ENCODE data around the gene CEBPZOS.
"Not testable (repeated sequence)": the region's sequence is repeated elsewhere in the genome, so short reads cannot be mapped to it uniquely, and the experiment has no call there.

Gene CEBPZOS

DNA sequence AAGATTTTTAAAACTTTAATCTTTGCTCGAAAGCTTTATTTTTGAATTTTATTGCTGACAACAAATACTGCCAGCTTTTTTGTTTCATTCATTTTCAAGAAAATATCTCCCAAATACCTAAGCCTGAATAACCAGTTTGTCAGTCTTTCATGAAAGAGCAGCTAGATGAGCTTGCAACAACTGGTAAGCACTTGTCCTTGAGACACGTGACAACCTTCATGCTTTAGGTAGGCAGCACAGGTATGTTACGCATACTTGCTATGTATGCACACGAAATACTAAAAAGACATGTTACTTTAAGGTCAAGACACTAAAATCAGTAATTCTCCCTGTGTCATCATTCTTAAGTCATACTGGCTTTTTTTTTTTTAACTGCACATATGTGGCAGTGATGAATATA lies 22.8 kb downstream of the CEBPZOS start:
- peaks cover 0 to 16% (median 10%) of the 10 kb centered on the region in 10 experiments; a peak in 15 of 20 replicates for H3K4me1 ChIP-seq
- no peak overlapping the region for H3K9ac ChIP-seq
- peaks cover 13 to 50% (median 24%) of the 10 kb centered on the region in 11 experiments; a peak in 21 of 22 replicates for H4K20me1 ChIP-seq
- no peak overlapping the region for H3K4me2 ChIP-seq
- no peak overlapping the region for H3K4me3 ChIP-seq
- H3K9me3 ChIP-seq (replicated peaks in 1 of 11) = no peaks in the 10 kb centered on the region
- no peak for TF ChIP-seq Cebpa-rat (IDR thresholded peaks at IDR 0.05)
- no peak overlapping the region for H3K27ac ChIP-seq
- peaks cover 78 to 99% (median 98%) of the 10 kb centered on the region in 11 experiments for H3K36me3 ChIP-seq
- no peaks in the 10 kb centered on the region for H3K27me3 ChIP-seq

DNA sequence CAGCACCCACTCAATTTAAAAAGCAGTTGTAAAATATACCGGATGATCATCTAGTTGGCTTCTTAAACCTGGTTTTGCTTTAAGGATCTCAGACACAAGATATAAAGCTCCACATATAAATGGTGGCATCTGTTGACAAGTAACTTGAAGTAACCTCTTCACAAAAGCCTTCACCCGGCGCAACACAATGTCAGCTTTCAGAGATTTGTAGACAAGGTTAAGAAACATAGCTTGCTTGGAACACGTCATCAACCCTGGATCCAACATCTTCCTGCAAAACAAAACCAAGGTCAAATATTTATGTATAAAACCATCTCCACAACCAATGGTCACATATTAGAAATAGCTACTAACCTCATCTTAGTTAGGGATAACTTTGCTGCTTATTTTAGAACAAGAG lies 26.8 kb downstream of the CEBPZOS start:
- no peaks in the 10 kb centered on the region for H3K9me3 ChIP-seq (replicated peaks in 1 of 11)
- H4K20me1 ChIP-seq = peaks cover 22 to 86% (median 58%) of the 10 kb centered on the region in 11 experiments; a peak in 21 of 22 replicates
- peaks cover 0 to 17% (median 8%) of the 10 kb centered on the region in 10 experiments; a peak in 9 of 20 replicates for H3K4me1 ChIP-seq
- no peaks in the 10 kb centered on the region for H3K27me3 ChIP-seq
- H3K36me3 ChIP-seq = peaks cover 76 to 91% (median 86%) of the 10 kb centered on the region in 11 experiments
- H3K9ac ChIP-seq = no peak overlapping the region
- no peak overlapping the region for H3K4me2 ChIP-seq
- H3K27ac ChIP-seq = no peak overlapping the region
- no peak for TF ChIP-seq Cebpa-rat (IDR thresholded peaks at IDR 0.05)
- H3K4me3 ChIP-seq = no peak overlapping the region

DNA sequence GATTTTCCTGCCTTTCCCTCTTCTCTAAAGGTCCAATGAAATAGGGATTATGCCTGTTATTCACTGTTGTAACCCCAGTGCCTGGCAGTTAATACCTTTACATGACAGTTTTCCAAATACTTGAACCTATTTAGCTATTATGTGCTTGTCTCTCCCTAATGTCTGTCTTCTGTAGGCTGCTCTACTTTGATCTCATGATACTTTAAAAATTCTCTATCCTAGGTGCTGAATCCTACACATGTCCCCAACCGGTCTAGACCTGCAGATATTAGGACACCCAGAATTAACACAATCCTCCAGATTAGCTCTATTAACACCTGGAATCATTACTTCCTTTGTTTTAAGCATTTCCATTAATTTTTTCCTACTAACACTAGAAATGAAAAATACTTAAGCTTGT lies 27.8 kb downstream of the CEBPZOS start:
- Histone ChIP-seq H3K27me3 (no peaks in the 10 kb centered on the region), H3K4me2 (no peak overlapping the region), H3K36me3 (peaks cover 73 to 91% (median 86%) of the 10 kb centered on the region in 11 experiments), H3K4me3 (no peak overlapping the region), H3K27ac (no peak overlapping the region), H3K4me1 (peaks cover 0 to 20% (median 10%) of the 10 kb centered on the region in 10 experiments; a peak in 15 of 20 replicates), H4K20me1 (peaks cover 22 to 87% (median 64%) of the 10 kb centered on the region in 11 experiments; a peak in 21 of 22 replicates), H3K9ac (no peak overlapping the region), H3K9me3 (replicated peaks in 1 of 11) (no peaks in the 10 kb centered on the region)
- TF ChIP-seq Cebpa-rat (IDR thresholded peaks at IDR 0.05) = no peak

DNA sequence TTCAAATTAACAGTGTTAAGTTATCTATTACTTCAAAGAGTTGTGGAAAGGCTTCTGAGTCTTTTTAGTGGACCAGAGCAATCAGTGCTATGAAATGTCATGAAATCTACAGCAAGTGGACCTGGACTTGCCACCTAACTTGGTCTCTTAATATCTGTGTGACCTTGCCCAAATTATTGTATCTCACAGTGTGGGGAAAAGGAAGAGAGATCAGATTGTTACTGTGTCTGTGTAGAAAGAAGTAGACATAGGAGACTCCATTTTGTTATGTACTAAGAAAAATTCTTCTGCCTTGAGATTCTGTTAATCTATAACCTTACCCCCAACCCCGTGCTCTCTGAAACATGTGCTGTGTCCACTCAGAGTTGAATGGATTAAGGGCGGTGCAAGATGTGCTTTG lies 28.8 kb downstream of the CEBPZOS start:
- Histone ChIP-seq H4K20me1 (peaks cover 22 to 93% (median 73%) of the 10 kb centered on the region in 11 experiments; a peak in 21 of 22 replicates), H3K4me1 (peaks cover 8 to 30% (median 20%) of the 10 kb centered on the region in 10 experiments), H3K36me3 (peaks cover 65 to 85% (median 76%) of the 10 kb centered on the region in 11 experiments)
- H3K27me3 ChIP-seq; H3K9ac ChIP-seq; H3K4me2 ChIP-seq; H3K4me3 ChIP-seq; H3K9me3 ChIP-seq (replicated peaks in 1 of 11); H3K27ac ChIP-seq: not testable (repeated sequence)

DNA sequence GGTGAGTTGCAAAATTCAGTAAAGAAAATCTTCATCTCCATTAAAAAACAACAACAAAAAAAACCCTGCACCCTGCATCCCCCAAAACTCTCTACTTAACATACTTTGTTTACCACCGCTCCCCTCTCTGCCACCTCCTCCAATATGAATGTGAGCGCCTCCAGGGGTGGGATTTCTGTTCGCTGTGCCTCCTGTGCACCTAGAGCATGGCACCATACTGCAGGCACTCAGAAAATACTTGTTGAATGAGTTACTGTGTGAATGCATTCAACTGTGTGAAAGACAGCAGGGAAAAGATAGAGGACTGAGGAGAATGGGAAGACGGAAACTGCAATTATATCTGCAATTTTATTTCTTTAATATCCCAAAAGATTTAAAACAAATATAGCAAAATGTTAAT lies 30.6 kb downstream of the CEBPZOS start:
- Histone ChIP-seq H3K4me3 (no peak overlapping the region), H3K27ac (no peak overlapping the region), H3K9me3 (replicated peaks in 1 of 11) (no peaks in the 10 kb centered on the region), H3K9ac (no peak overlapping the region), H3K27me3 (no peaks in the 10 kb centered on the region), H3K4me2 (peak overlapping the region in 5 of 11 experiments; percentile 1 to 40 (median 1); a peak in 7 of 22 replicates), H3K36me3 (peaks cover 50 to 68% (median 59%) of the 10 kb centered on the region in 11 experiments), H4K20me1 (peaks cover 22 to 86% (median 77%) of the 10 kb centered on the region in 11 experiments; a peak in 21 of 22 replicates), H3K4me1 (peaks cover 8 to 30% (median 24%) of the 10 kb centered on the region in 10 experiments)
- TF ChIP-seq Cebpa-rat (IDR thresholded peaks at IDR 0.05) = no peak

DNA sequence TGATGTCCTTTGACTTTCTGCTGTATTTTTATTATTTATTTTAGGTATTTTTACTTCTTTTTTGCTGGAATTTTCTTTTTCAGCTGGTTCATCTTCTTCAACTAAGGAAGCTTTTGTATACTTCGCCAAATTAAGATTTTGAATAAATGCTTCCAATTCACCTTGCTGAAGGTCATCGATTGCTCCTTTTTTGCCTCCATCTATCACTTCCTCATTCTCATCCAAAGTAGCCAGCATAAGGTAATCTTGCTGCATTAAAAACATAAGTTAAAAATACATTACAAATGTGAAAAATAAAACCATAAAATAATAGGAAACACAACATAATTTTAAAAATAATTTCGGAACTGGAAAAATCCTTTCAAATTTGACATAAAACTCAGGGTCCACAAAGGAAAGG lies 32.5 kb downstream of the CEBPZOS start:
- TF ChIP-seq Cebpa-rat (IDR thresholded peaks at IDR 0.05) = no peak
- Histone ChIP-seq H3K9me3 (replicated peaks in 1 of 11) (no peaks in the 10 kb centered on the region), H4K20me1 (peaks cover 12 to 83% (median 62%) of the 10 kb centered on the region in 11 experiments; a peak in 21 of 22 replicates), H3K27ac (no peak overlapping the region), H3K9ac (no peak overlapping the region), H3K36me3 (peaks cover 30 to 55% (median 42%) of the 10 kb centered on the region in 11 experiments), H3K4me3 (no peak overlapping the region), H3K27me3 (no peaks in the 10 kb centered on the region), H3K4me1 (peaks cover 21 to 45% (median 38%) of the 10 kb centered on the region in 10 experiments), H3K4me2 (peak overlapping the region in 4 of 11 experiments; percentile 82 to 98 (median 90); a peak in 8 of 22 replicates)

DNA sequence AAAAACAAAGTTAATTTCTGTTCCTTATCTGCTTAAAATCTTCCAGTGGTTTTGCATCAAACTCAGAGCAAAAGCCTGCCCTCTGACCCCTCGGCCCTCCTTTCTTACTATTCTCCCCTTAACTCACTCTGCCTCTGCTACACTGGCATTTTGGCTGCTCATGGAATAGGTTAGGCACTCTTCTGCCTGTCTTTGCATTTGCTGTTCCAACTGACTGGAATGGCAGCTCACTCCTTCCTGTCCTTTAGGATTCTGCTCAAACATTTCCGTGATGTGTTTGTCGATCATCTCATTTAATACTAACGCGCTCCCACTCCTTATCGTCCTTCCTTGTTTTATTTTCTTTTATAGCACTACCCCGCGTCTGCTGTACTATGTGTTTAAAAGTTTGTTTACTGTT lies 34.3 kb downstream of the CEBPZOS start:
- H3K9ac ChIP-seq = peak overlapping the region; percentile 85 to 92 (median 90)
- peak overlapping the region; percentile 84 to 93 (median 89); a peak in 21 of 22 replicates for H3K27ac ChIP-seq
- no peaks in the 10 kb centered on the region for H3K9me3 ChIP-seq (replicated peaks in 1 of 11)
- no peaks in the 10 kb centered on the region for H3K27me3 ChIP-seq
- peak overlapping the region; percentile 74 to 97 (median 86) for H3K4me3 ChIP-seq
- no peak for TF ChIP-seq Cebpa-rat (IDR thresholded peaks at IDR 0.05)
- H3K36me3 ChIP-seq = peaks cover 35 to 65% (median 46%) of the 10 kb centered on the region in 11 experiments
- peak overlapping the region; percentile 82 to 98 (median 92) for H3K4me2 ChIP-seq
- H4K20me1 ChIP-seq = peaks cover 0 to 85% (median 47%) of the 10 kb centered on the region in 11 experiments; a peak in 21 of 22 replicates
- peaks cover 21 to 45% (median 38%) of the 10 kb centered on the region in 10 experiments for H3K4me1 ChIP-seq

DNA sequence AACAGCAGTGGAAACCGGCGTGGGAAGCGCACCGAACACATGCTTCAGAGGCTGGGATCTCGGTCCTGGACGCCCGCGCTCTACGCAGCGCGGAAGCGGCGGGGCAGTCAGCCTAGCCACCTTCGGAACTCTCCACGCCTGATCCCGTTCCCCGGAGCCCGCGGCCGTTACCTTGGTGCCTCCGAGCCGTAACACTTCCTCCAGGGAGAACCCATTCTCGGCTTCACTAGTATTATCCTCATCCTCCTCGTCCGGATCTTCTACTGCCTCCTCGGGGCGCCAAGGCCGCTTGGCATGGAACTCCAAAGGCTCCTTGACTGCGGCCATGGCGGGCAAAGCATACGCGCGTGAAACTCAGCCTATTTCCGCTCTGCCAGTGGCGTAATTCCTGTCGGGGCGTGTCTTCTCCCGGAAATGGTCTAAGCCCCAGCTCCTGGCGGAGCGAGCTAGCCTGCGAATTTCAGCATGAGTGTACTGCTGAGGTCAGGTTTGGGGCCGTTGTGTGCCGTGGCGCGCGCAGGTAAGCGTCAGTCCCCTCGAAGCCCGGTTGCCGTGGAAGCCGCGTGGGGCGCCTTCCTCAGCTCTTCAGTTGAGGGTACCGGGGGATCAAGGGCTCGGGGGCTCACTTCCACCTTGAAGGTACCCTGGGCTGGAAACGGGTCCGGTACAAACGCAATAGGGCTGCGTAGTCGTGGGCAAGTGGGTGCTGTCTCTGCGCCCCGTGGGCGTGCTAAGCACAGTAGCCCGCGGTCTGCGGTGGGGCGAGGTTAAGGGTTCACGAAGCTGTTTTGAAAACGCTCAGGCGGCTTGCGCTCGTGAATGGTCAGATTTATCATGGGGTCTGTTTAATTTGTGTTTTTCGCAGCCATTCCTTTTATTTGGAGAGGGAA lies 35.2 kb downstream of the CEBPZOS start, which contains the start of the genes CEBPZ and NDUFAF7:
TSS of gene CEBPZ (minus strand) at position 356 of the 890 bp plus-strand sequence. CDS start at position 327, 29 bp downstream.
TSS of gene NDUFAF7 (plus strand) at position 418 of the 890 bp plus-strand sequence. CDS start at position 466, 48 bp downstream.
- H3K4me3 ChIP-seq = peak within 1 kb of the TSS; percentile 74 to 97 (median 86)
- H3K4me1 ChIP-seq = peaks cover 21 to 45% (median 37%) of the 10 kb centered on the region in 10 experiments
- peak in 2 of 11 experiments; percentile 14 to 35; a peak in 1 of 22 replicates for TF ChIP-seq Cebpa-rat (IDR thresholded peaks at IDR 0.05)
- peaks cover 0 to 79% (median 41%) of the 10 kb centered on the region in 11 experiments; a peak in 21 of 22 replicates for H4K20me1 ChIP-seq
- no peaks in the 10 kb centered on the region for H3K9me3 ChIP-seq (replicated peaks in 1 of 11)
- peak within 1 kb of the TSS; percentile 82 to 98 (median 92) for H3K4me2 ChIP-seq
- no peaks in the 10 kb centered on the region for H3K27me3 ChIP-seq
- H3K36me3 ChIP-seq = peaks cover 40 to 68% (median 50%) of the 10 kb centered on the region in 11 experiments
- H3K27ac ChIP-seq = peak within 1 kb of the TSS; percentile 84 to 93 (median 89)
- peak within 1 kb of the TSS; percentile 85 to 92 (median 90) for H3K9ac ChIP-seq
